ENCODE results near the gene CMTM4.

CMTM4 gene

DNA sequence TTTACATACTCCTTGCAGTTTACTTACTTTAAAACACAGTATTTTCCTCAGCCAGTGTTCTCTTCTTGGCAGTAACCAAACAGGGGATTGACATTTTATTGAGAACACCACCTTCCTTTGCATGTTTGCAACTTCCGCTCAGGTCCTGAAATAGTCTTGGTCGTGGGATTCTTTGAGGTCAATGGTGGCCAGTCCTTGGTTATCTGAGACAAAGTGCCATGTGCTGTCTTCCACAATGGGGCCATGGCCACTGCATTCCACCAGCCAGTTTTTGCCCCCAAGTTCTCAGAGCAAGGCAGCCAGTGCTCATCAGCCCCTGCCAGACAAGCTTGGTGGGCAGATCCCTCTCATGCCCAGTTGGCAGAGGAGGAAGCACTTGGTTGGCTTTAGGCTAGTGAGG, 22.9 kb downstream of the CMTM4 start:
- DNase-seq (ENCODE audit: low spot score) = no peak

DNA sequence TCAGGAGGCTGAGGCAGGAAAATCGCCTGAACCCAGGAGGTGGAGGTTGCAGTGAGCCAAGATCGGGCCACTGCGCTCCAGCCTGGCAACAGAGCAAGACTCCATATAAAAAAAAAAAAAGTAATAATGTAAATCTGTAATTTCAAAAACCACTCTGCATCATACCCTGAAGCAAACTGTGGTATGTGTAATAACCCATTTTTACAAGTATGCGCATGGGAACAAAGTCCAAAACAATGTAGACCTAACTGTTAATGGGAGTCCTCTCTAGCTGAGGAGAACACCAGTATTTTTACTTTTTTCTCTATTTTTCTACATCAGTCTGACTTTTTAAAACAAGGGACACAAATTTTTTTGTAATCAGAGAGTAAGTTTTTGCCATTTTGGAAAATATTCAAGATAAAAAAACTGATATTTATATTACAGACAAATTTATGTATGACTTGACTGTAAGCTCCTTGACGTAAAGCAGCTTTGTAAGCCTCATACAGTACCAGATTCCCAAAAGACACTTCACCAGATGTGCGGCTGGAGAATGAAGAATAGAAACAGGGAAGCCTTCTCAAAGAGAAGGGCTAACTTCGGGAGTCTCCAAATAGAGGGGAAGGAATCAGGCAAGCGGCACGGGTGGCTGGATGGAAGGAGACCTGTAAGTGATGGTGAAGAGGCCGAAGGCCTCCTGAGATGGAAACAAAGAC, 25.7 kb downstream of the CMTM4 start:
- DNase-seq (ENCODE audit: low spot score) = no peak

DNA sequence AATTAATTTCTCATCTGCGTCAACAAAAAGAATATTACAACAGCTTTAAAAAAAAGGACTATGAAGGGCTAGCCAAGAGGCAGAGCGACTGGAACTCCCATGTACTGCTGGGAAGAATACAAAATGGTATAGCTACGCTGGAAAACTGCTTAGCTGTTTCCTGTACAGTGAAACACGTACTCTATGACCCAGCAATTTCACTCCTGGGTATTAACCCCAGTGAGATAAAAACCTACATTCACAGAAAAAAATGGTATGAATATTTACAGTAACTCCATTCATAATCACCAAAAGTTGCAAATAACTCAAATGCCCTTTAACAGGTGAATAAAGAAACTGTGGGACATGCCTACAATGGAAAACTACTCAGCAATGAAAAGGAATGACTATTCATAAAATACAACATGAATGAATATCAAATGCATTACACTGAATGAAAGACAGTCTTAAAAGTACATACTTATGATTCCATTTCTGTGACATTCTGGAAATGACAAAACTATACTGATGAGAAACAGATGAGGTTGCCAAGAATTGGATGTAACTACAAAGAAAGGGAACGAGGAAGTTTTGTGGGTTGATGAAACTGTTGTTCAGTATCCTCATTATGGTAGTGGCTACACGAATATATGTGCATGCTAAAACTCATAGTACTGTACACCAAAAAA, 27.6 kb downstream of the CMTM4 start:
- DNase-seq (ENCODE audit: low spot score) = no peak

DNA sequence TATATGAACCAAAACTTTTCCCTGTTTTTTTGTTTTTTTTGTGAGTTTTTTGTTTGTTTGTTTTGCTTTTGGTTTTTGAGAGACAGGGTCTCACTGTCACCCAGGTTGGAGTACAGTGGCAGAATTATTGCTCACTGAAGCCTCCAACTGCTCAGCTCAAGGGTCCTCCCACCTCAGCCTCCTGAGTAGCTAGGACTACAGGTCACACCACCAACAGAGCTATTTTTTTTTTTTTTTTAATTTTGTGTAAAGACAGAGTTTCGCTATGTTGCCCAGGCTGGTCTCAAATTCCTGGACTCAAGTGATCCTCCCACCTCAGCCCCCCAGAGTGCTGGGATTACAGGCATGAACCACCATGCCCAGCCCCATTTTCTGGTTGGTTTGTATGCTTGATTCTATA, 28.6 kb downstream of the CMTM4 start:
- no peak for DNase-seq (ENCODE audit: low spot score)

DNA sequence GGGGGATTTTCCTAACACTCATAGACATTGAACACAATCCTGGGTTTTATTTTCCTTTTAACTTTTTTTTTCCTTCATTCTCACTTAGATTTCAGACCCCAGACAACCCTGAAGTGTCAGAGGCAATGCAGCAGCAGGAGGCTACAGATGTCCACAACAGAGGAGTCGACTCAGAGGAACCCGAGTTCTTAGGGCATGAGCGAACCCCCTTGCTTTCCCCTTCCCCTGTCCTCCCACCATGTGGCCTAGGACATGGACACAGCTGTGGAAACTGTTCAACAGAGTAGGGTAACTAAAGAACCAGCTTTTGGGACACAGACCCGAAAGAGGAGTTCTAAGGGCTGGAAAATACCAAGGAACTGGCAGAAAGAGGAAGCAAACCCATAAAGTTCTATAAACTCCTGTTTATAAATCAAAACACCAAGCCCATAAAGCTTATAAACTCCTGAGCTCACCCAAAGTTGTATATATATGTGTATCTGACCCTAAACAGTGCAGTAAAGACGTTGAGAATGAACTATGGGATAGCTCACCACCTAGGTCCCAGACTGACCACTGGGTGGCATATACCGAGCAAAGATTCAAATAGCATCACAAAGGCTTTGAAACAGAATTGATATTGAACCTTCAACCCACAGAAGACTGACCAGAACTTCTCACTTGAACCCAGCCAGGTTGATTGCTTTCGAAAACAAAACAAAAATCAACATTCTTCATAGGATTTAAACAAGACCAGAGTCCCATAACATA, 33.9 kb downstream of the CMTM4 start:
- DNase-seq (ENCODE audit: low spot score) = peak; percentile 36

DNA sequence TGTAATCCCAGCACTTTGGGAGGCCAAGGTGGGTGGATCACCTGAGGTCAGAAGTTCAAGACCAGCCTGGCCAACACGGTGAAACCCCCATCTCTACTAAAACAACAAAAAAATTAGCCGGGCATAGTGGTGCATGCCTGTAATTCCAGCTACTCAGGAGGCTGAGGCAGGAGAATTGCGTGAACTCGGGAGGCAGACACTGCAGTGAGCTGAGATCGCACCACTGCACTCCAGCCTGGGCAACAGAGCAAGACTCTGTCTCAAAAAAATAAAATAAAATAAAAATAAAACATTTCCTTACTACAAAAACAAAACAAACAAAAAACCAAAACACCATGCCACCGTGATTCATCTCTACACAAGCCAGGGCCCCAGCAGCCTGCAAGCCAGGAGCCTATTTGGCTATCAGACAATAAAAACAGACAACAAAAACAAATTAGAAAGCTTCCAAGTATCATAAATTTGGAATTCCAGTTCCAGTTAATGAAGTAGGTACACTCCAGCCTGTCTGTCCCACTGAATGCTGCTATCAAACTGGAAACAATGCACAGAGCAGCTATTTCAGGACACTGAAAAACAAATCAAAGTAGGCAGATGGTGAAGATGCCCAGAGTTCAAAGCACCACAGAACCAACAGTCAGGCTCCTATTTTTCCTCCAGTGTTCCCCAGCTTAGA, 34.7 kb downstream of the CMTM4 start:
- DNase-seq (ENCODE audit: low spot score) = peak; percentile 51

DNA sequence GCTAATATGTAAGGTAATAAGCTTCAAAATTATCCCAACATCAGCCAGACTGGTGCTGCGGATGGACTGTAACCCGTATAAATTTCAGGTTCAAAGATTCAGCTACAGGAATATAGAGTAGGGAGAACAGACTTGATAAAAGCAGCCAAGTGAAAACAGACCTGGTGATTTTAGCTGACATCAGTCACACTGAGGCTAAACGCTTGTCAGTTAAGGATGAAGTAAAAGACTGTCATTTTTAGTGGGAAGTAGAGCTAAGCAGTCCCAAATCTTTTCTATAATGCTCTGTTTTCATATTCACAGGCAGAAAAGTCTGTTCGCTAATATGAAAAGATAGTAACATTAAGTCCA, 35.4 kb downstream of the CMTM4 start:
- DNase-seq (ENCODE audit: low spot score) = no peak

DNA sequence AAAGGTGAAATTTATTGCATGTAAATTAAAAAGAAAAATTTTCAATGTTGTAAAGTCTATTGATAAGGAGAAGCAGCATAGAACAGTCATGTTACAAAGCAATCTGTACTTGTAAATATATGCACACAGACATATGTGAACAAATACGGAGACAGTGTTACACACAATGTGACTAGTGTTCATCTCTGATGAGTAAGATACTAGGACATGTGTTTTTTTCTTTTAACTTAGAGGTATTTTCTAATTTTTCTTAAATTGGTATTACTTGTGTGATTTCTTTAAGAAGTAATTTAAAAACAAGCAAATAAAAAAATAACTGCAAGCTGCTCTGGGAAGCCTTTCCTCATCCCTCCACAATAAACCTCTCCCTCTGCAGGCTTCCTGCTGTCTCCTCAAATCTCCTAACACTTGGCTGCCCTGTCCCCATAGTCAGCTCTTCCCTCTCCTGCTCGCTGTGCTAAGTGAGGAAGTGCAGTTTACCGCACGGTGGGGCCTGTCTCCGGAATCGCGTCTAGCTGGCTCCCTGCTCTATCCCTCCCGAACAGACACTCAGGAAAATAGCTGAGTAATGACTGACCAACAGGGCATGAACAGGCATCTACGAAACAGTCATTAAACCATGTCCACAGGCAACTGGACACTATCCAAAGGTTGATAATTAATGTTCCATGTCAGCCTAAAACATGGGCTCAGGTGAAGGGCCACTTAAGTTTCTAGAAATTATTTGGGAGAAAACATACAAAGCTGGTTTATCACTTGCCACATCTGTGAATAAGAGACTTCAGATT, 35.9 kb downstream of the CMTM4 start:
- DNase-seq (ENCODE audit: low spot score) = peak; percentile 97

DNA sequence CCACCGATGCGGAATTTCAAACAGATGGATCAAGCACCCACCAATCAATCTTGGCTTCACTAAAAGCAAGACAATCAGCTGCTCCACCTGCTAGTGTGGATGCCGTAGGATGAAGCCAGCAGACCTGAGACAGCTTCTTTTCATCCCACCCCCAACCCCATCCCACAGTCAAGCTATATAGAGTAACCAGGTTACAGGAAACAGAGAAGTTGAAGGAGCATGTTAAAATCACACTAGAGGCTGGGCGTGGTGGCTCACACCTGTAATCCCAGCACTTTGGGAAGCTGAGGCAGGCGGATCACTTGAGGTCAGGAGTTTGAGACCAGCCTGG, 37.7 kb downstream of the CMTM4 start:
- no peak for DNase-seq (ENCODE audit: low spot score)

DNA sequence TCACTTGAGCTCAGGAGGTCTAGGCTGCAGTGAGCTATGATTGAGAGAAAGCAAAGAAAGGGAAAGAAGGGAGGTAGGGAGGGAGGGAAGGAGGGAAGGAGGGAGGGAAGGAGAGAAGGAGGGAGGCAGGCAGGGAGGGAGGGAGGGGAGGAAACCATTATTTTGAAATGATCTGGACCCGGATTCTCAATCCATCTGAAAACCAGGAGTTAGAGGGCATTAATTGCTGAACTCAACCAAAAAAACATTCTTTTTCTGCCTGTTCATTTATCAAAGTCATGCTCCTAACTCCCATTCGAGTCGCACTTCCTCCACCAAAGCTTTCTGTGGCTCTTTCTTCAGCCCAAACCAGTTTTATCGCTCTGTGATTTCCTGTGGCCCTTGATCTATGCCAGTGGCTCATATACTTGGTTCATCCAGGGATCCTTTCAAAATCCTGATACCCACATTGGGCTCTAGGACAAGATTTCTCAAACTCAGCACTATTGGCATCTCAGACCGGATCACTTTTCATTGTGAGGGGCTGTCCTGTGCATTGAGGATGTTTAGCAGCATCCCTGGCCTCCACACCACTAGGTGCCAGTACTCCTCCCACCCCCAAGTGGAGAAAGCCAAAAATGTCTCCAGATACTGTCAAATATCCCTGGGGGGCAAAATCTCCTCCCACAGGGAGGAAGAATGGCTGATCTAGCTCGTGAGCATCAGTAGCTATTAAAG, 38.2 kb downstream of the CMTM4 start:
- no peak for DNase-seq (ENCODE audit: low spot score)

DNA sequence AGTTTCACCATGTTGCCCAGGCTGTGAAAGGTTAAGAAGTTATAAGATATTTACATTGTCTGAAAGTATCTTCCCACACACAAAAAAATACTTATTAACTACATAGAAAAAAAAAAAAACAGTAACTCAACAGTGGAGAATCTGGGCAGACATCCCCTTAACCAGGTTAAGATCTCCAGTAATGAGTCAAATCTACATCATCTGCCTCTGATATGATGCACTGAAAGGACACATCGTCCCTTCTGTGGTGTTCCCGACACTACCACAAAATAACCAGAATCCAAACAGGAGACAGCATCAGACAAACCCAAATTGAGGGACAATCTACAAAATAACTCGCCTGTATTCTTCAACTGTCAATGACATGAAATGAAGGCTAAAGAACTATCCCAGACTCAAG, 40.0 kb downstream of the CMTM4 start:
- peak; percentile 72 for DNase-seq (ENCODE audit: low spot score)

DNA sequence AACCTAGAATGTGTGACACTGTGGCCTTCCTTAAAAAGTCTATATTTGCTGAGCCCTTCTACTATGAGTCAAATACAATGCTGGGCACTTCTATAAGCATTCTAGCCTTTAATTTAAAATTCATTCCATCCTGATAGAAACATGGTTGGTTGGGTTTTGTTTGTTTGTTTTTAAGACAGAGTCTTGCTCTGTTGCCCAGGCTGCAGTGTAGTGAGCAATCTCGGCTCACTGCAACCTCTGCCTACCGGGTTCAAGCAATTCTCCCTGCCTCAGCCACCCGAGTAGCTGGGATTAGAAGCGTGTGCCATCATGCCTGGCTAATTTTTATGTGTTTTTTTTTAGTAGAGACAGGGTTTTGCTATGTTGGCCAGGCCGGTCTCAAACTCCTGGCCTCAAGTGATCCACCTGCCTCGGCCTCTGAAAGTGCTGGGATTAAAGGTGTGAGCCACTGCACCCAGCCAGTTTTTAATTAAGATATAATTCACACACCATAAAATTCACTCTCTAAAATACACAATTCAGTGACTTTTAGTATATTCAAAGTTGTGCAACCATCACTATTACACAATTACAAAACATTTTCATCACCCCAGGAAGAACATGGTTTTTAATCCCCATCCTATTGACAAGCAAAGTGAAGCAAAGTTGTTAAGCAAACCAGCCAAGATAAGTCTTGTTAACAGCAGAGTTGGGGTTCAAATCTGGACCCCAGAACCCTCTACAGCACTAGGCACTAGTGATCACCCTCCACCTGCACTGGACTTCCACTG, 42.8 kb downstream of the CMTM4 start:
- DNase-seq (ENCODE audit: low spot score) = peak; percentile 48

DNA sequence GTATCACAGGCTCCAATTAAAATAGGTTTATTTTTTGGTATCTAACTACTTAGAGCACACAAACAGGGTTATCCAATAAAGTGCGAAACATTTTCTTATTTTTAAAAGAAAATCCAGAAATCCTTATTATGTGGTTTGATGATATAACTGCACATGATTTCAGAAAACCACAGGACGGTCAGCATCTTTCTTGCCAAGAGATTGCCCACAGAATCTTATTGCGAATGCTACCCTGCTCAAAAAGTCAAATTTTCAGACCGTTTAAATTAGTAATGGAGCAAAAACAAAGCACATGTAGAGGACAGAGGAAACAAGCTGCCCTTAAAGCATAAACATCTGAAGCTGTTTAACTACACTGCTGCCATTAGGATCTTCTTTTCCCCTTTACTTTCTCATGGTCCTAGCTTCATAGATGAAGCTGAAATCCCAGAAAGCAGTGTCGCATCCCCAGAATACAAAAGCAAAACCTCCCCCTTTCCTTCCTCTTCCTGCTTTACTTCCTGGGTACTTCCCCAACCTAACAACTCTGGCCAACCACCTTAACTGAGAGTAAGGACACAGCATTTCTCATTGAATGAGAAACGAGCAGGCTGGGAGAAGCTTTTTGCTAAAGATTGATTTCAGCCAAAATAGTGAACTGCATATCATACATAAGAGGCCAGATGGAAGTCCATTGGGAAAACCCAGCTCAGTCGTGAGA, 43.7 kb downstream of the CMTM4 start:
- no peak for DNase-seq (ENCODE audit: low spot score)

DNA sequence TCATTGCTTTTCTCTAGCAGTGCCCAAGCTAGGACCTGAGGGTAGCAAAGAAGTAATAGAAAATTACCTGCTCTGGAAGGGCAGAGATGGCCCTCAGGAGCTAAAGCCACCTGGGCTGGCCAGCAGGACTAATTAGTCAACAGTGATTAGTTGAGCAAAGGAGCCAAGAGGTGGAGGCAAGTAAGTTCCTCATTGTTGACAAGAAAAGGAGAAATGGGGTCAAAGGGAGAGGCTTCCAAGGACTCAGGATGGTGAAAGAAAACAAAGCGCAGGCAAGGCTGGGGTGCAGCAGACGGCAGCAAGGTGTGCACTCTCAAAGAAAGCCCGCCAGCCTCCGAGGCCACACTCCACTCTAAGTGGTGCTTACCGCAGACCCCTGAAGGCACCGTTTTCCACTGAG, 44.6 kb downstream of the CMTM4 start:
- DNase-seq (ENCODE audit: low spot score) = no peak

DNA sequence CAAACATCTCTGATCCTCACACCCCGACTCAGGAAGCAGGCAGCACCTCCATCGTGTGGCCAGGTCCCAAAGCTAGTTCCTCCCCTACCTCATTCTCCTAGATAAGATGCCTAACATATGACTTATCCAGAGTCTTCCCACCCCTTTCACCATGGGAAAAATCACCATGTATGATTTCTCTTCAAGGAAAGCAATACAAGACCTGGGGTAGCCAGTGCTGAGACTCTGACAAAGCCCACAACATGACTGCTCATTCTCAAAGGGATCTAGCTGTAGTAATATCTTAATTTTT, 45.1 kb downstream of the CMTM4 start:
- DNase-seq (ENCODE audit: low spot score) = peak; percentile 13

DNA sequence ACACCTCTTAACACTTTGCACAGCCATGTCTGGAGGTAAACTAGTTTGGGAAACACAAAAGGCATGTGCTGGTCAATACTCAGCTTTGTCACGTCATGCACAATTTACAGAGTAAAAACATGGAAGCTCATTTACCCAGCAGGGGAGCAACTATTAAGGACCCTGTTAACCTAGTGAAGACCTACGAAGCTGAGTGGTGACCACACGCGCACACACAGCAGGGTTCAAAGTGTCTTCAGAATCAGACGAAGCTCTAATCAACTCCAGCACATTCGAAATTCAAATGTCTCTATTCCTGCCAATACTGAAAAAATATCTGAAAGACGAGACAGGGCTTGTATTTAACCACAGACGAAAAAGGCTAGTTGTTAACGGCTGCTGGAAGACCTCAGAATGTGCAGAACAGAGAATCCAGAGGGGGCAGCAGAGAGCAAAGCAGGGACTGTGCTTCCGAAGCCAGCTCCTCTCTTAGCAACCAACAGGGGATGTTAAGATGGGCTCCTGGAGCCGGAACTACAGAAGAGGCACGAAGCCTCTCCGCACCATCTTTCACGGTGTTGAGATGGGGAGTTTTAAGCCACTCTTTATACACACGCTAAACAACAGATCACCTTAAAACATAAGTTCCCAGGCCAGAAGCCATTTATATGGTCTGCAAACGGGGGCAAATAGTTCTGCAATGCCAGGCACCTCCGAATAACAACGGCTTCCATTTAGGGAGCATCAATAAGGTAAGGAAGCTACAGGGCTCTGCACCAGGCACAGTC, 45.7 kb downstream of the CMTM4 start:
- peak; percentile 78 for DNase-seq (ENCODE audit: low spot score)

DNA sequence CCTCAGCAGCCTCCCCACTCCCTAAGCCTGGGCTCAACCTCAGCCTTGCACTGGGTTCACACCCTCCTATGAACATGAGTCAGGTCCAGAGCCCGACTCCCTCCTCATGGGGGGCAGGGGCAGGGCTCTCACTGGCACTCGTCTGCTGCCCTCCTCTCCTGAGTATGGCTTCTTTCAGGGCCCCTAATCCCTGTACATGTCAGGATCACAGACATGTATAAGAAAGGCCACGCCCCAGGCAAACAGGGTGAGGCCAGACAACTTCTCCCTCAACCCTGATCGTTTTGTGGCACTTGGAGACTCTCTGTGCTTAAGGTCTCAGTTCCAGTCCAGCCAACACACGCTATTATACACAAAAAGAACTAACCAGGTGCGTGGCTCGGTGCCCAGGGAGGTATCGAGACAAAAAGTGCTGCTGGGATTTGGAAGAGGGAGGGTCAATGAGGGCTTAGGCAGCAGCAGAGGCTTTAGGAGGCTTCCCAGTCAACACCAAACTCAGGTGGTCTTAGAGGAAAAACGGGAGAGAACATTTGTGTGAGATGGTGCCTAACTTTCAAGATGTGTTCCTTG, 46.8 kb downstream of the CMTM4 start:
- DNase-seq (ENCODE audit: low spot score) = no peak

DNA sequence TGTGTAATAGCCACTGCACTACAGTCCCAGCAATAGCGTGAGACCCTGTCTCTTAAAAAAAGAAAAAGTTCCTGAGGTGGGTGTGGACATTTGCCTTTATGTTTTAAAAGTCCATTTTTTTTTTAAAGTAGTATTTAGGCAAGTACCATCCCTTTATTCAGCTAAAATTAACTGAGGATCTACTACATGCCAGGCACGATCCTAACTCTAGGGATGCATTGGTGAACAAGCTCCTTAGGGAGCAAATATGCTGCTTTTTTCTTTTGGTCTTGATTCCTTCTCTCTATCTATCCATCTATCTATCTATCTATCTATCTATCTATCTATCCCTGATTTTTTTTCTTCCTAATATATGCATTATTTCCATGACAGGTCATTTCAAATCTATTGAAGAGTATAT, 47.4 kb downstream of the CMTM4 start:
- no peak for DNase-seq (ENCODE audit: low spot score)

DNA sequence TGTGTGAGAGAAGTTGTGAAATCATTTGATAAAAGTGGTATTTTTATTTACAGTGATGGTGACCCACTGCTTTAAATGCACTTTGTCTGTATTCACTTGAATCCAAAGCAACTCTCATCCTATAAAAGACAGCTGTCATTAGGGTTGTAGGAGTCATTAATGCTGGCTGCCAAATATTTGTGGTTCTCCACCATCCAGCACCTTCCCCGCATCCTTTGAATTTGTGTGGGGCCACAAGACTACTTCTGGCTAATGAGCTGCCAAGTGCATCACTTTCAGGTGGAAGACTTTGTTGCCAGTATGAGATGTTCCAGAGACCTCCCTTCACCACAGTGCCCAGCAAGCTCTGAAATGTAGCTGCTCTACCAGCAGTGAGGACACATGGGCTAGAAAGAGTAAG, 48.7 kb downstream of the CMTM4 start:
- DNase-seq (ENCODE audit: low spot score) = no peak

Data from kidney tubule cell (primary cell).